Liver (tissue), 9 donors: ENCODE measurements around the gene HIF3A. TPM values are rescaled to one million over a fixed set of nuclear protein-coding genes. Genes with fewer than 3 reads are reported as not detected.

Experiments
- DNase-seq: peaks from one replicate; pipeline ENCODE4 v3.0.0-alpha.2; 2017; ENCODE audit warnings: low spot score
- H3K27ac ChIP-seq, 2 donors: one replicate each; pipeline ENCODE4 v1.7.0; 2013; ENCODE audit warnings: inconsistent platforms in 2 of 2, low read length in 2 of 2, control low read depth in 1 of 2, low read depth in 1 of 2, mild to moderate bottlenecking in 1 of 2
- H3K27me3 ChIP-seq, 4 donors: one replicate each; pipeline versions ENCODE4 v1.6.1 to v1.7.0; 2013; ENCODE audit warnings: low read length in 3 of 4, inconsistent platforms in 1 of 4, mild to moderate bottlenecking in 1 of 4, moderate library complexity in 1 of 4; ENCODE audit not compliant: control insufficient read depth in 4 of 4, insufficient read depth in 4 of 4
- H3K36me3 ChIP-seq, 4 donors: one replicate each; pipeline versions ENCODE4 v1.6.1 to v1.7.0; 2013; ENCODE audit warnings: low read length in 3 of 4, mild to moderate bottlenecking in 3 of 4, low read depth in 1 of 4, moderate library complexity in 1 of 4; ENCODE audit not compliant: control insufficient read depth in 4 of 4, insufficient read depth in 3 of 4
- H3K4me1 ChIP-seq, 4 donors: one replicate each; pipeline versions ENCODE4 v1.6.1 to v1.7.0; 2013; ENCODE audit warnings: low read length in 3 of 4, mild to moderate bottlenecking in 3 of 4, moderate library complexity in 1 of 4; ENCODE audit not compliant: control insufficient read depth in 4 of 4, insufficient read depth in 4 of 4
- H3K4me3 ChIP-seq, 3 donors: one replicate each; pipeline versions ENCODE4 v1.6.1 to v1.7.0; 2013; ENCODE audit warnings: low read length in 3 of 3, control low read depth in 1 of 3, low read depth in 1 of 3, mild to moderate bottlenecking in 1 of 3
- H3K9ac ChIP-seq, 2 donors: one replicate each; pipeline ENCODE4 v1.7.0; 2013; ENCODE audit warnings: low read length in 2 of 2, mild to moderate bottlenecking in 2 of 2, moderate library complexity in 2 of 2, control low read depth in 1 of 2, low read depth in 1 of 2
- H3K9me3 ChIP-seq, 4 donors: one replicate each; pipeline versions ENCODE4 v1.6.1 to v1.7.0; 2013; ENCODE audit warnings: low read length in 3 of 4; ENCODE audit not compliant: control insufficient read depth in 4 of 4
- ATF3 ChIP-seq: IDR thresholded peaks from 2 replicates; pipeline ENCODE4 v1.6.1; 2016; ENCODE audit warnings: antibody characterized with exemption
- CTCF ChIP-seq: fragments of 150-350 bp; IDR thresholded peaks from 2 replicates; pipeline ENCODE4 v1.5.1; 2017; ENCODE audit warnings: improper control_type of control experiment, low read depth, low read length; ENCODE audit not compliant: missing input control
- EGR1 ChIP-seq, 2 donors: IDR thresholded peaks; 2 replicates each; pipeline ENCODE4 v1.6.1; 2016 to 2018; ENCODE audit warnings: antibody characterized with exemption in 2 of 2, low read depth in 2 of 2
- FOXA1 ChIP-seq: IDR thresholded peaks from 2 replicates; pipeline ENCODE4 v1.6.1; 2016; ENCODE audit warnings: antibody characterized with exemption
- FOXA2 ChIP-seq: IDR thresholded peaks from 2 replicates; pipeline ENCODE4 v1.6.1; 2016; ENCODE audit warnings: antibody characterized with exemption
- GABPA ChIP-seq, 2 donors: IDR thresholded peaks in 1 of 2; conservative IDR thresholded peaks in 1 of 2; 2 replicates each; pipeline ENCODE4 v1.6.1; 2016; ENCODE audit warnings: antibody characterized with exemption in 2 of 2, mild to moderate bottlenecking in 1 of 2, moderate library complexity in 1 of 2
- HNF4A ChIP-seq, 2 donors: conservative IDR thresholded peaks; 2 replicates each; pipeline ENCODE4 v1.6.1; 2016; ENCODE audit warnings: antibody characterized with exemption in 2 of 2, mild to moderate bottlenecking in 2 of 2
- HNF4G ChIP-seq: IDR thresholded peaks from 2 replicates; pipeline ENCODE4 v1.6.1; 2016; ENCODE audit warnings: antibody characterized with exemption
- JUND ChIP-seq, 2 donors: IDR thresholded peaks; 2 replicates each; pipeline ENCODE4 v1.6.1; 2016; ENCODE audit warnings: antibody characterized with exemption in 2 of 2
- MAX ChIP-seq: IDR thresholded peaks from 2 replicates; pipeline ENCODE4 v1.6.1; 2016; ENCODE audit warnings: antibody characterized with exemption
- NR2F2 ChIP-seq: IDR thresholded peaks from 2 replicates; pipeline ENCODE4 v1.6.1; 2016; ENCODE audit warnings: antibody characterized with exemption
- RAD21 ChIP-seq, 2 donors: IDR thresholded peaks; 2 replicates each; pipeline ENCODE4 v1.6.1; 2016; ENCODE audit warnings: antibody characterized with exemption in 2 of 2, mild to moderate bottlenecking in 2 of 2
- REST ChIP-seq: IDR thresholded peaks from 2 replicates; pipeline ENCODE4 v1.6.1; 2016; ENCODE audit warnings: antibody characterized with exemption, mild to moderate bottlenecking
- RXRA ChIP-seq, 2 donors: IDR thresholded peaks; 2 replicates each; pipeline ENCODE4 v1.6.1; 2017 to 2018; ENCODE audit warnings: antibody characterized with exemption in 2 of 2, mild to moderate bottlenecking in 1 of 2
- SP1 ChIP-seq: IDR thresholded peaks from 2 replicates; pipeline ENCODE4 v1.6.1; 2018; ENCODE audit warnings: antibody characterized with exemption, mild to moderate bottlenecking
- TAF1 ChIP-seq: conservative IDR thresholded peaks from 2 replicates; pipeline ENCODE4 v1.6.1; 2016; ENCODE audit warnings: antibody characterized with exemption, mild to moderate bottlenecking
- YY1 ChIP-seq: IDR thresholded peaks from 2 replicates; pipeline ENCODE4 v1.6.1; 2016; ENCODE audit warnings: antibody characterized with exemption, mild to moderate bottlenecking
- ZBTB33 ChIP-seq: IDR thresholded peaks from 2 replicates; pipeline ENCODE4 v1.6.1; 2016; ENCODE audit warnings: antibody characterized with exemption
- WGBS: extraction: QIAGEN DNeasy Blood & Tissue Kit; methylation state at CpG from one replicate; pipeline ENCODE4 v1.1.7; 2013; 5-methylcytosine and 5-hydroxymethylcytosine counted together
- polyA plus RNA-seq, 2 donors: library from polyadenylated mRNA; stranded (reverse) in 1 of 2; unstranded in 1 of 2; fragments of 200-250 nt in 1 of 2; fragments of >200 nt in 1 of 2; fragmentation: Nextera tagmentation in 1 of 2; extraction: Ambion mirVana in 1 of 2; gene quantifications; one replicate each; pipeline versions ENCODE4 v1.2.1 to v1.2.3, GENCODE V29; 2013 to 2015
- total RNA-seq, 2 donors: library from RNA; depleted of rRNA; stranded (reverse); fragments of >200 nt; gene quantifications; one replicate each; pipeline ENCODE4 v1.2.3, GENCODE V29; 2014
- donor health status: healthy.
- donor health status: healthy.
- donor health status: healthy.
- donor health status: healthy.
- donor health status: healthy.

Gene HIF3A
- total and polyA plus RNA-seq, 4 donors, result 2.2 to 20.5 (median 6.8) TPM

- WGBS, result 94% methylated on average over 11 of the region's 11 CpGs
- no peak overlapping the region for H3K27ac ChIP-seq
- no peaks in the 10 kb centered on the region for H3K36me3 ChIP-seq
- H3K27me3 ChIP-seq, result no peaks in the 10 kb centered on the region
- H3K4me3 ChIP-seq, result no peak overlapping the region
- no peaks in the 10 kb centered on the region for H3K4me1 ChIP-seq
- no peaks in the 10 kb centered on the region for H3K9me3 ChIP-seq
- H3K9ac ChIP-seq, result no peak overlapping the region
- TF ChIP-seq REST, result no peak
- TF ChIP-seq RAD21 (IDR thresholded peaks at IDR 0.05), result no peak
- no peak for TF ChIP-seq GABPA (IDR thresholded peaks at IDR 0.05 in 1 of 2, conservative IDR thresholded peaks at IDR 0.05 in 1 of 2)
- TF ChIP-seq ZBTB33, result no peak
- TF ChIP-seq EGR1 (IDR thresholded peaks at IDR 0.05; ENCODE audit: low read depth in 2 of 2), result no peak
- no peak for TF ChIP-seq CTCF
- TF ChIP-seq NR2F2, result no peak
- TF ChIP-seq FOXA2, result no peak
- TF ChIP-seq YY1, result no peak
- no peak for TF ChIP-seq SP1
- TF ChIP-seq HNF4A (conservative IDR thresholded peaks at IDR 0.05), result no peak
- no peak for TF ChIP-seq MAX
- TF ChIP-seq TAF1, result no peak
- no peak for TF ChIP-seq HNF4G
- no peak for TF ChIP-seq JUND (IDR thresholded peaks at IDR 0.05)
- TF ChIP-seq ATF3, result no peak
- TF ChIP-seq FOXA1, result no peak
- TF ChIP-seq RXRA (IDR thresholded peaks at IDR 0.05), result no peak
- no peak for DNase-seq
These were observed 43.3 kb downstream of the HIF3A start for GRCh38 chr19:46340051-46340659.
